Esophagus muscularis mucosa (tissue), 4 donors: ENCODE results near the gene RIN3.

Experiments
- CTCF ChIP-seq, 3 experiments: fragments of 200-600 bp in 2 of 3; fragments of 450-650 bp in 1 of 3; sonication (generic) in 2 of 3; IDR thresholded peaks; one replicate each; pipeline ENCODE4 v1.5.1; 2017 to 2019; ENCODE audit warnings: antibody characterized with exemption in 3 of 3, mild to moderate bottlenecking in 2 of 3, moderate library complexity in 1 of 3
- EP300 ChIP-seq: sonication (generic); formaldehyde crosslinking; IDR thresholded peaks from one replicate; pipeline ENCODE4 v1.6.1; 2017; ENCODE audit warnings: antibody characterized with exemption
- POLR2A ChIP-seq: fragments of 450-650 bp; IDR thresholded peaks from one replicate; pipeline ENCODE4 v1.6.1; 2017; ENCODE audit warnings: antibody characterized with exemption, moderate library complexity, mild to moderate bottlenecking, low read depth
- POLR2AphosphoS5 ChIP-seq, 2 donors: sonication (generic); formaldehyde crosslinking; IDR thresholded peaks; one replicate each; pipeline ENCODE4 v1.6.1; 2017; ENCODE audit warnings: antibody characterized with exemption in 2 of 2

GRCh38 chr14:92698393-92698792 lies 184.8 kb downstream of the RIN3 start:
- TF ChIP-seq CTCF (IDR thresholded peaks at IDR 0.05), result no peak
- no peak for TF ChIP-seq POLR2A
- no peak for TF ChIP-seq EP300
- no peak for TF ChIP-seq POLR2AphosphoS5 (IDR thresholded peaks at IDR 0.05)
